ENCODE data around the gene TGFB3. TPM values are rescaled to one million over a fixed set of nuclear protein-coding genes. Genes with fewer than 3 reads are reported as not detected.

Gene TGFB3
- total RNA-seq, 1 donor from 2014 or later: 9.8 TPM

DNA sequence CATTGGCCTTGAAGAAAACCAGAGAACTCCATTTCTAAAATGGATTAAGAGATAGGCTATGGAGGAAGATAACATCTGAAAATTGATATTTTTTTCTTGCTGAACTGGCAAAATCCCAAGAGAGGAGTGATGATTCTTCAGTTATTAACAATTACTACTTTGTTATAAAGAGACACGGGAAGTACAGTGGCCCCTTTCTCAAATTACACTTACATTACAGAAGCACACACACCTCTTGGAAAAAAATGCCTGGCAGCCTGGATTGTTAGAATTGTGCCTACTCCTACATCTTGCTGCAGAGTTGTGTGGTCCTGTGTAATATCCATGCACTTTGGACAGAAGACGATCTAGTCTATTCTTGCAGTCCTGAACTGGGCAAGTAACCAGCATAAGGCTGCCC, 71.7 kb downstream of the TGFB3 start:
- no peak for DNase-seq (ENCODE audit: extremely low read depth, low read depth, low spot score)

DNA sequence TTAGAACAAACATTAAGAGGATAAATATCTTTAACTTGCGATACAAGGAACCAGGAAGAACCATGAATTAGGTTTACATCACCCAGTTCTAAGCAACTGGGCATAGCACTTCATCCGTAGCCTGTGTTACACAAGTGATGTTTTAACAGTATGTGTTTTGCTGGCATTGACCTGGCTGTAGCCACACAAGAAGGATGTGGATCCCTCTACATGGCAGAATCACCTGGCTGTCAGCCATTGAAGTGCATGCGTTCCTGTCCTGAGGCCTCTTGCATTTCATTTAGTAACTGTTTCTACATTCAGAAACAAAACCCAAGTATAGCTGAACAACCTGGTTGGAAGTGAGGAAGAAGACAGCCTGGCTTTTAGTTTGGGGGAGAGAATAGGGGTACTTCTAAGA, 72.2 kb downstream of the TGFB3 start:
- DNase-seq (ENCODE audit: extremely low read depth, low read depth, low spot score): no peak

Other genes with a start within 250 kb of the TGFB3 start
- gene IFT43, start 3.8 kb upstream of the TGFB3 start, total RNA-seq: 33.6 and 57.3 TPM in 2 replicates
- 52.1 and 58.7 TPM in 2 replicates for gene GPATCH2L, start 169.9 kb upstream of the TGFB3 start, total RNA-seq